Heart left ventricle (tissue), 13 donors: ENCODE data around the gene USH1G.

ENCODE experiments used
- CTCF ChIP-seq, 12 donors: fragments of 200-600 bp; sonication (generic) in 4 of 12; IDR thresholded peaks; one replicate each; pipeline versions ENCODE4 v1.5.0 to v1.8.0; 2018 to 2022; ENCODE audit warnings: antibody characterized with exemption in 12 of 12, mild to moderate bottlenecking in 5 of 12
- POLR2A ChIP-seq, 2 donors: fragments of 450-650 bp; IDR thresholded peaks; one replicate each; pipeline ENCODE4 v1.6.1; 2017; ENCODE audit warnings: antibody characterized with exemption in 2 of 2, mild to moderate bottlenecking in 2 of 2, moderate library complexity in 2 of 2
- donor health status: ischemic (EF 13 %, LVEDD 7.1; RV severe dilation, severe dysfunction).
- donor health status: DM: no; HTN: yes; CAD: no.
- donor health status: DM: no; HTN: no; CAD: no.
- donor health status: ischemic (EF 25% LVEDD 6.9; RV normal size, moderate dysfunction).
- donor health status: ischemic (EF 25% LVEDD 5.7; RV mildly dilated, moderate dysfunction).
- donor health status: ischemic (EF 35%, LVEDD 5.7; RV mildly dilated, moderate dysfunction).
- donor health status: nonischemic (EF 11% LVEDD 7.7; RV severe dilation, severe dysfunction).
- donor health status: DM: yes; HTN: yes; CAD: no.
- donor health status: PGD.
- donor health status: ischemic (EF 29% LVEDD 5.4; RV normal size, mild dysfunction).
- donor health status: nonischemic (EF 23%, LVEDD 6.1; RV moderate dilation, normal function).

GRCh38 chr17:74904687-74905409 is 18.2 kb downstream of the USH1G start:
- TF ChIP-seq CTCF (IDR thresholded peaks at IDR 0.05) (no peak), POLR2A (IDR thresholded peaks at IDR 0.05) (no peak)
